SU-DHL-6 (cell line): Measurements from ENCODE around the gene MRPL14.

Experiments
- CTCF ChIP-seq: fragments of 200-600 bp; sonication (generic); IDR thresholded peaks from one replicate; pipeline ENCODE4 v1.5.1; 2017; ENCODE audit warnings: antibody characterized with exemption, mild to moderate bottlenecking, low read length, moderate library complexity; ENCODE audit not compliant: insufficient read depth, poor library complexity, severe bottlenecking
- EZH2phosphoT487 ChIP-seq: fragments of 200-600 bp; sonication (generic), shearing (Covaris generic); conservative IDR thresholded peaks from 2 replicates; pipeline ENCODE4 v1.6.1; 2018; ENCODE audit warnings: mild to moderate bottlenecking, antibody characterized with exemption, low read length, moderate library complexity, mixed read lengths

GRCh38 chr6:44145839-44146238, 18.6 kb upstream of the MRPL14 start:
- no peak for TF ChIP-seq CTCF
- no peak for TF ChIP-seq EZH2phosphoT487
